Cardiac muscle cell (in vitro differentiated cells and primary cell): Measurements from ENCODE around the gene FBXL7. TPM values are rescaled to one million over a fixed set of nuclear protein-coding genes. Genes with fewer than 3 reads are reported as not detected.

ENCODE experiments used
- DNase-seq, 2 donors: peaks; one replicate each; pipeline versions ENCODE4 v3.0.0 to v3.0.0-alpha.2; 2010 to 2017; ENCODE audit warnings: low read depth in 1 of 2, low spot score in 1 of 2
- H3K27ac ChIP-seq: fragments of 200-600 bp; sonication (generic); 2 replicates; pipeline ENCODE4 v1.5.1; 2016
- H3K27me3 ChIP-seq: fragments of 200-600 bp; sonication (generic); 2 replicates; pipeline ENCODE4 v1.6.0; 2016; ENCODE audit warnings: control low read depth
- H3K36me3 ChIP-seq: fragments of 200-600 bp; sonication (generic); 2 replicates; pipeline ENCODE4 v1.5.1; 2016; ENCODE audit warnings: control low read depth
- H3K4me1 ChIP-seq: fragments of 200-600 bp; sonication (generic); 2 replicates; pipeline ENCODE4 v1.8.1; 2017; ENCODE audit warnings: low read depth, mild to moderate bottlenecking, mixed run types
- H3K4me3 ChIP-seq: fragments of 200-600 bp; sonication (generic); 2 replicates; pipeline ENCODE4 v1.5.1; 2016; ENCODE audit warnings: mild to moderate bottlenecking
- H3K9me3 ChIP-seq: fragments of 200-600 bp; sonication (generic); 2 replicates; pipeline ENCODE4 v1.5.1; 2017; ENCODE audit warnings: low read depth, mild to moderate bottlenecking, control low read depth
- CTCF ChIP-seq: IDR thresholded peaks from 2 replicates; pipeline ENCODE4 v1.5.1; 2012; ENCODE audit warnings: low read depth, mild to moderate bottlenecking, low read length
- polyA plus RNA-seq: library from polyadenylated mRNA; unstranded; fragments of >200 nt; fragmentation: Nextera tagmentation; extraction: Ambion mirVana; gene quantifications from 2 replicates; pipeline ENCODE4 v1.2.1, GENCODE V29; 2016
- total RNA-seq: library from RNA; depleted of rRNA; stranded (reverse); fragments of >200 nt; gene quantifications from 2 replicates; pipeline ENCODE4 v1.2.3, GENCODE V29; 2016

FBXL7 gene
- total and polyA plus RNA-seq, 2 experiments from 2014 or later: 16.7 to 22.5 TPM

GRCh38 chr5:15645381-15646160, 145.6 kb downstream of the FBXL7 start:
- peaks cover 10% of the 10 kb centered on the region for H3K4me1 ChIP-seq
- H3K36me3 ChIP-seq: no peaks in the 10 kb centered on the region
- no peaks in the 10 kb centered on the region for H3K9me3 ChIP-seq
- no peak overlapping the region for H3K4me3 ChIP-seq
- H3K27ac ChIP-seq: no peak overlapping the region
- peak in 1 of 2 donors; percentile 22 for DNase-seq
- no peak for TF ChIP-seq CTCF
- H3K27me3 ChIP-seq: no peaks in the 10 kb centered on the region

GRCh38 chr5:15646371-15646770, 146.4 kb downstream of the FBXL7 start:
- peaks cover 10% of the 10 kb centered on the region for H3K4me1 ChIP-seq
- no peaks in the 10 kb centered on the region for H3K27me3 ChIP-seq
- TF ChIP-seq CTCF: no peak
- no peak overlapping the region for H3K27ac ChIP-seq
- no peaks in the 10 kb centered on the region for H3K36me3 ChIP-seq
- no peaks in the 10 kb centered on the region for H3K9me3 ChIP-seq
- DNase-seq: no peak
- H3K4me3 ChIP-seq: no peak overlapping the region

GRCh38 chr5:15647251-15647650, 147.3 kb downstream of the FBXL7 start:
- Histone ChIP-seq H3K36me3 (no peaks in the 10 kb centered on the region), H3K9me3 (no peaks in the 10 kb centered on the region), H3K4me1 (peaks cover 10% of the 10 kb centered on the region), H3K4me3 (no peak overlapping the region), H3K27me3 (no peaks in the 10 kb centered on the region), H3K27ac (no peak overlapping the region)
- DNase-seq: no peak
- TF ChIP-seq CTCF: no peak

GRCh38 chr5:15650266-15650665, 150.3 kb downstream of the FBXL7 start:
- H3K27ac ChIP-seq: no peak overlapping the region
- no peaks in the 10 kb centered on the region for H3K36me3 ChIP-seq
- H3K4me3 ChIP-seq: no peak overlapping the region
- H3K4me1 ChIP-seq: peaks cover 6% of the 10 kb centered on the region
- no peaks in the 10 kb centered on the region for H3K9me3 ChIP-seq
- DNase-seq: no peak
- H3K27me3 ChIP-seq: no peaks in the 10 kb centered on the region
- no peak for TF ChIP-seq CTCF

- no peak for TF ChIP-seq CTCF
- DNase-seq: no peak
- no peak overlapping the region for H3K4me3 ChIP-seq
Measured at GRCh38 chr5:15654779-15655178, 154.8 kb downstream of the FBXL7 start.

More at GRCh38 chr5:15654779-15655178, 154.8 kb downstream of the FBXL7 start:
- H3K4me1 ChIP-seq: no peaks in the 10 kb centered on the region
- H3K27me3 ChIP-seq: no peaks in the 10 kb centered on the region
- no peaks in the 10 kb centered on the region for H3K36me3 ChIP-seq
- no peak overlapping the region for H3K27ac ChIP-seq
- no peaks in the 10 kb centered on the region for H3K9me3 ChIP-seq
